Middle frontal gyrus (tissue), 1 donor: ENCODE measurements around the gene CDC6.

ENCODE experiments used
- DNase-seq: peaks from one replicate; pipeline ENCODE4 v3.0.0-alpha.2; 2015; ENCODE audit warnings: low spot score; ENCODE audit errors: extremely low spot score

The CDC6 gene

GRCh38 chr17:40311575-40311974 lies 23.9 kb downstream of the CDC6 start:
- no peak for DNase-seq

GRCh38 chr17:40312131-40312731 lies 24.6 kb downstream of the CDC6 start:
- DNase-seq: no peak

GRCh38 chr17:40312893-40313667 lies 25.4 kb downstream of the CDC6 start:
- no peak for DNase-seq

- no peak for DNase-seq
Measured at GRCh38 chr17:40313668-40314583, 26.2 kb downstream of the CDC6 start.

- no peak for DNase-seq
Measured at GRCh38 chr17:40314584-40314956, 26.9 kb downstream of the CDC6 start.

- DNase-seq: no peak
Measured at GRCh38 chr17:40315206-40315605, 27.5 kb downstream of the CDC6 start.

GRCh38 chr17:40315678-40316570 lies 28.2 kb downstream of the CDC6 start:
- DNase-seq: no peak

- no peak for DNase-seq
Measured at GRCh38 chr17:40316571-40317344, 29.1 kb downstream of the CDC6 start.

GRCh38 chr17:40317345-40317873 lies 29.7 kb downstream of the CDC6 start:
- DNase-seq: no peak

GRCh38 chr17:40317880-40318829 lies 30.5 kb downstream of the CDC6 start:
- DNase-seq: peak; percentile 81

GRCh38 chr17:40318830-40319391 lies 31.2 kb downstream of the CDC6 start:
- DNase-seq: no peak

- no peak for DNase-seq
Measured at GRCh38 chr17:40319651-40320540, 32.2 kb downstream of the CDC6 start.

GRCh38 chr17:40320756-40321523 lies 33.3 kb downstream of the CDC6 start:
- DNase-seq: no peak

- no peak for DNase-seq
Measured at GRCh38 chr17:40321524-40321929, 33.8 kb downstream of the CDC6 start.

- DNase-seq: no peak
Measured at GRCh38 chr17:40321961-40322357, 34.3 kb downstream of the CDC6 start.

- no peak for DNase-seq
Measured at GRCh38 chr17:40322358-40323315, 35.0 kb downstream of the CDC6 start.
